OCI-LY1 (cell line): ENCODE results near the gene TUBB8B.
"Not testable (repeated sequence)": the region's sequence is repeated elsewhere in the genome, so short reads cannot be mapped to it uniquely, and the experiment has no call there.

Source experiments
- H2AFZ ChIP-seq: fragments of 200-600 bp; sonication (generic), shearing (Covaris generic); 2 replicates; pipeline ENCODE4 v1.6.0; 2014; ENCODE audit warnings: antibody characterized with exemption, mild to moderate bottlenecking, low read length
- H3F3A ChIP-seq: fragments of 200-600 bp; sonication (generic), shearing (Covaris generic); 2 replicates; pipeline ENCODE4 v1.6.0; 2014; ENCODE audit warnings: mild to moderate bottlenecking, antibody characterized with exemption, low read length, moderate library complexity; ENCODE audit not compliant: insufficient read depth
- H3K27ac ChIP-seq: fragments of 200-600 bp; sonication (generic); 2 replicates; pipeline ENCODE4 v1.5.1; 2014; ENCODE audit warnings: low read length, mixed run types, mild to moderate bottlenecking, low read depth; ENCODE audit not compliant: poor library complexity, severe bottlenecking
- H3K27me3 ChIP-seq: fragments of 200-600 bp; sonication (generic); 2 replicates; pipeline ENCODE4 v1.6.0; 2014; ENCODE audit warnings: antibody characterized with exemption, mild to moderate bottlenecking, low read length, moderate library complexity; ENCODE audit not compliant: insufficient read depth
- H3K36me3 ChIP-seq: fragments of 200-600 bp; sonication (generic); 2 replicates; pipeline ENCODE4 v1.6.1; 2014; ENCODE audit warnings: mild to moderate bottlenecking, antibody characterized with exemption, low read length, moderate library complexity, mixed read lengths; ENCODE audit not compliant: insufficient read depth
- H3K4me1 ChIP-seq: fragments of 200-600 bp; sonication (generic); 2 replicates; pipeline ENCODE4 v1.5.1; 2014; ENCODE audit warnings: mild to moderate bottlenecking, low read length, moderate library complexity; ENCODE audit not compliant: insufficient read depth, severe bottlenecking
- H3K4me2 ChIP-seq: fragments of 200-600 bp; sonication (generic), shearing (Covaris generic); 2 replicates; pipeline ENCODE4 v1.6.1; 2014; ENCODE audit warnings: low read length
- H3K4me3 ChIP-seq: fragments of 200-600 bp; sonication (generic); 2 replicates; pipeline ENCODE4 v1.5.1; 2014; ENCODE audit warnings: low read length, low read depth, mild to moderate bottlenecking, mixed read lengths; ENCODE audit not compliant: poor library complexity, severe bottlenecking
- H3K79me2 ChIP-seq: fragments of 200-600 bp; shearing (Covaris generic); 2 replicates; pipeline ENCODE4 v1.6.1; 2016; ENCODE audit warnings: mixed run types, low read length, mixed read lengths; ENCODE audit not compliant: insufficient read depth
- H3K9ac ChIP-seq: fragments of 200-600 bp; sonication (generic), shearing (Covaris generic); 2 replicates; pipeline ENCODE4 v1.6.1; 2014; ENCODE audit warnings: mild to moderate bottlenecking, low read length, mixed read lengths
- H3K9me2 ChIP-seq: fragments of 200-600 bp; sonication (generic), shearing (Covaris generic); 2 replicates; pipeline ENCODE4 v1.6.1; 2014; ENCODE audit warnings: low read depth, mild to moderate bottlenecking, low read length, mixed read lengths
- H3K9me3 ChIP-seq: fragments of 200-600 bp; shearing (Covaris generic); 2 replicates; pipeline ENCODE4 v1.6.1; 2014; ENCODE audit warnings: low read length, mixed read lengths
- H4K20me1 ChIP-seq: fragments of 200-600 bp; sonication (generic), shearing (Covaris generic); 2 replicates; pipeline ENCODE4 v1.6.0; 2016; ENCODE audit warnings: mild to moderate bottlenecking, low read length; ENCODE audit not compliant: insufficient read depth
- CTCF ChIP-seq: fragments of 200-600 bp; sonication (generic), shearing (Covaris generic); IDR thresholded peaks from 2 replicates; pipeline ENCODE4 v1.5.1; 2017; ENCODE audit warnings: mild to moderate bottlenecking, antibody characterized with exemption, low read length, moderate library complexity, mixed read lengths

Gene TUBB8B

GRCh38 chr18:49176-49665 lies at the start of gene TUBB8B:
TSS of gene TUBB8B (minus strand) at chr18:49615. CDS start at chr18:49557, 58 bp downstream.
- not testable (repeated sequence) for H3K36me3 ChIP-seq, H3F3A ChIP-seq, H3K4me1 ChIP-seq, H3K4me3 ChIP-seq, H3K27ac ChIP-seq, H4K20me1 ChIP-seq, H3K9me2 ChIP-seq, H3K9me3 ChIP-seq, H3K4me2 ChIP-seq, H3K27me3 ChIP-seq, H3K79me2 ChIP-seq, H3K9ac ChIP-seq, H2AFZ ChIP-seq

- not testable (repeated sequence) for H3K79me2 ChIP-seq, H2AFZ ChIP-seq, H3K27me3 ChIP-seq, H3K4me2 ChIP-seq, H3K9me2 ChIP-seq, H3K9me3 ChIP-seq, H3F3A ChIP-seq, H3K9ac ChIP-seq, H4K20me1 ChIP-seq, H3K27ac ChIP-seq, H3K4me3 ChIP-seq, H3K36me3 ChIP-seq, H3K4me1 ChIP-seq
- peak; percentile 13 for TF ChIP-seq CTCF
These were observed 48.0 kb upstream of the TUBB8B start for GRCh38 chr18:97252-97914.

GRCh38 chr18:96767-97131 lies 47.3 kb upstream of the TUBB8B start:
- not testable (repeated sequence) for H3F3A ChIP-seq, H2AFZ ChIP-seq, H3K4me3 ChIP-seq, H4K20me1 ChIP-seq, H3K36me3 ChIP-seq, H3K27me3 ChIP-seq, H3K4me2 ChIP-seq, H3K9me2 ChIP-seq, H3K4me1 ChIP-seq, H3K79me2 ChIP-seq, H3K27ac ChIP-seq, H3K9ac ChIP-seq, H3K9me3 ChIP-seq

- not testable (repeated sequence) for H4K20me1 ChIP-seq, H3K79me2 ChIP-seq
These were observed 46.8 kb upstream of the TUBB8B start for GRCh38 chr18:96101-96766.

GRCh38 chr18:95580-95979 lies 46.2 kb upstream of the TUBB8B start:
- not testable (repeated sequence) for H3K4me1 ChIP-seq, H3K27me3 ChIP-seq, H3K4me3 ChIP-seq, H3K4me2 ChIP-seq, H3K9ac ChIP-seq, H3K79me2 ChIP-seq, H3F3A ChIP-seq, H4K20me1 ChIP-seq, H3K9me2 ChIP-seq, H3K27ac ChIP-seq, H2AFZ ChIP-seq, H3K36me3 ChIP-seq, H3K9me3 ChIP-seq

More at GRCh38 chr18:96101-96766, 46.8 kb upstream of the TUBB8B start:
- H3K27me3 ChIP-seq, H3K9me3 ChIP-seq, H3K27ac ChIP-seq, H2AFZ ChIP-seq, H3K4me1 ChIP-seq, H3K4me3 ChIP-seq, H3K36me3 ChIP-seq, H3K9ac ChIP-seq, H3K9me2 ChIP-seq, H3F3A ChIP-seq, H3K4me2 ChIP-seq: not testable (repeated sequence)

- H3K4me3 ChIP-seq, H3K4me2 ChIP-seq, H3K79me2 ChIP-seq, H3K9me2 ChIP-seq, H3K36me3 ChIP-seq, H3K27ac ChIP-seq, H3K27me3 ChIP-seq, H4K20me1 ChIP-seq, H3F3A ChIP-seq, H3K4me1 ChIP-seq, H3K9ac ChIP-seq, H3K9me3 ChIP-seq, H2AFZ ChIP-seq: not testable (repeated sequence)
These were observed 44.5 kb upstream of the TUBB8B start for GRCh38 chr18:93897-94408.

- not testable (repeated sequence) for H2AFZ ChIP-seq, H3K36me3 ChIP-seq, H3K27ac ChIP-seq, H4K20me1 ChIP-seq, H3K27me3 ChIP-seq, H3K4me1 ChIP-seq, H3K4me3 ChIP-seq, H3K79me2 ChIP-seq, H3F3A ChIP-seq, H3K9me3 ChIP-seq, H3K4me2 ChIP-seq, H3K9ac ChIP-seq, H3K9me2 ChIP-seq
These were observed 42.1 kb upstream of the TUBB8B start for GRCh38 chr18:91561-91960.
